ENCODE results near the gene RDH13.
A peak's percentile ranks its signal among the peaks of the same experiment; 100 is the strongest.
"Not testable (repeated sequence)": the region's sequence is repeated elsewhere in the genome, so short reads cannot be mapped to it uniquely, and the experiment has no call there.

RDH13 gene

GRCh38 chr19:55036058-55036457 lies 26.9 kb downstream of the RDH13 start:
- CTCF ChIA-PET = no interaction called here
- H3K9me3 ChIP-seq (ENCODE audit: control insufficient read depth, insufficient read depth, low read depth, low read length) = no peaks in the 10 kb centered on the region
- no peak overlapping the region for H3K27ac ChIP-seq (ENCODE audit: extremely low read depth, low read depth, low read length)
- TF ChIP-seq SCRT1 (tag by site-specific recombination; IDR thresholded peaks at IDR 0.05; ENCODE audit: borderline replicate concordance) = peak; percentile 48; the same call in 1 of the 2 replicates
- no peak for TF ChIP-seq ZNF169 (tag by site-specific recombination; IDR thresholded peaks at IDR 0.05)
- TF ChIP-seq SCRT2 (tag by site-specific recombination; IDR thresholded peaks at IDR 0.05) = peak; percentile 53; the same call in 1 of the 2 replicates
- H3K4me1 ChIP-seq (ENCODE audit: control insufficient read depth, insufficient read depth, low read length) = no peaks in the 10 kb centered on the region
- H3K36me3 ChIP-seq (ENCODE audit: control insufficient read depth in 2 of 2, insufficient read depth in 1 of 2, low read length in 2 of 2) = no peaks in the 10 kb centered on the region
- no peak overlapping the region for H3K4me3 ChIP-seq (ENCODE audit: low read depth, low read length)
- POLR2A ChIA-PET = interaction anchor here (0.7 kb wide), 1 partner anchor 41 kb away, joined by 6 read pairs; no protein-coding TSS in a partner anchor

GRCh38 chr19:55034751-55035150 lies 28.2 kb downstream of the RDH13 start:
- POLR2A ChIA-PET = no interaction called here
- no peaks in the 10 kb centered on the region for H3K9me3 ChIP-seq (ENCODE audit: control insufficient read depth, insufficient read depth, low read depth, low read length)
- no peak overlapping the region for H3K27ac ChIP-seq (ENCODE audit: extremely low read depth, low read depth, low read length)
- H3K36me3 ChIP-seq (ENCODE audit: control insufficient read depth in 2 of 2, insufficient read depth in 1 of 2, low read length in 2 of 2) = no peaks in the 10 kb centered on the region
- H3K4me3 ChIP-seq (ENCODE audit: low read depth, low read length) = no peak overlapping the region
- H3K4me1 ChIP-seq (ENCODE audit: control insufficient read depth, insufficient read depth, low read length) = no peaks in the 10 kb centered on the region
- TF ChIP-seq ZNF560 (tag by site-specific recombination; IDR thresholded peaks at IDR 0.05; ENCODE audit: borderline replicate concordance) = no peak
- no peak for TF ChIP-seq PRDM4 (tag by site-specific recombination; IDR thresholded peaks at IDR 0.05)
- no peak for TF ChIP-seq ZNF311 (tag by site-specific recombination; IDR thresholded peaks at IDR 0.05; ENCODE audit: borderline replicate concordance)
- TF ChIP-seq ZNF138 (tag by site-specific recombination; IDR thresholded peaks at IDR 0.05; ENCODE audit: borderline replicate concordance) = no peak
- TF ChIP-seq ZNF302 (tag by site-specific recombination; IDR thresholded peaks at IDR 0.05; ENCODE audit: low read depth) = no peak
- TF ChIP-seq REPIN1 (tag by site-specific recombination; IDR thresholded peaks at IDR 0.05; ENCODE audit: low read depth) = no peak
- TF ChIP-seq TRIM28 (IDR thresholded peaks at IDR 0.05; ENCODE audit: borderline replicate concordance, low read length) = no peak
- TF ChIP-seq ZNF10 (tag by site-specific recombination; IDR thresholded peaks at IDR 0.05) = no peak
- TF ChIP-seq YY2 (tag by site-specific recombination; IDR thresholded peaks at IDR 0.05) = no peak
- no peak for TF ChIP-seq ZNF423 (tag by site-specific recombination; IDR thresholded peaks at IDR 0.05)
- TF ChIP-seq ZNF341 (tag by site-specific recombination; IDR thresholded peaks at IDR 0.05; ENCODE audit: low read depth) = no peak
- no peak for TF ChIP-seq ELK4 (IDR thresholded peaks at IDR 0.05; ENCODE audit: borderline replicate concordance, low read depth, low read length)
- TF ChIP-seq ZNF140 (tag by site-specific recombination; IDR thresholded peaks at IDR 0.05) = no peak
- no peak for TF ChIP-seq HOXC10 (CRISPR knock-in tag; IDR thresholded peaks at IDR 0.05)
- TF ChIP-seq SP7 (tag by site-specific recombination; IDR thresholded peaks at IDR 0.05) = no peak
- CTCF ChIA-PET = no interaction called here

GRCh38 chr19:55032976-55033643 lies 29.8 kb downstream of the RDH13 start:
- H3K9me3 ChIP-seq (ENCODE audit: control insufficient read depth, insufficient read depth, low read depth, low read length); H3K27ac ChIP-seq (ENCODE audit: extremely low read depth, low read depth, low read length); H3K36me3 ChIP-seq (ENCODE audit: control insufficient read depth in 2 of 2, insufficient read depth in 1 of 2, low read length in 2 of 2); H3K4me3 ChIP-seq (ENCODE audit: low read depth, low read length); POLR2A ChIA-PET; H3K4me1 ChIP-seq (ENCODE audit: control insufficient read depth, insufficient read depth, low read length); CTCF ChIA-PET: not testable (repeated sequence)
